GM19328 (cell line): ENCODE measurements around the gene CSNK1G2.

ENCODE experiments used
- ATAC-seq: cut with Tn5 transposase; IDR thresholded peaks from one replicate; pipeline ENCODE4 v1.9.1; 2021; ENCODE audit warnings: mild to moderate bottlenecking, moderate library complexity; ENCODE audit not compliant: unreplicated experiment

CSNK1G2 gene

GRCh38 chr19:2014731-2015607 lies 74.0 kb downstream of the CSNK1G2 start:
- no peak for ATAC-seq

- no peak for ATAC-seq
Observed at GRCh38 chr19:2015608-2015950, 74.6 kb downstream of the CSNK1G2 start, which contains the start of gene BTBD2. Gene BTBD2 (minus strand): TSS chr19:2015714. CDS start chr19:2015703, 11 bp downstream.

DNA sequence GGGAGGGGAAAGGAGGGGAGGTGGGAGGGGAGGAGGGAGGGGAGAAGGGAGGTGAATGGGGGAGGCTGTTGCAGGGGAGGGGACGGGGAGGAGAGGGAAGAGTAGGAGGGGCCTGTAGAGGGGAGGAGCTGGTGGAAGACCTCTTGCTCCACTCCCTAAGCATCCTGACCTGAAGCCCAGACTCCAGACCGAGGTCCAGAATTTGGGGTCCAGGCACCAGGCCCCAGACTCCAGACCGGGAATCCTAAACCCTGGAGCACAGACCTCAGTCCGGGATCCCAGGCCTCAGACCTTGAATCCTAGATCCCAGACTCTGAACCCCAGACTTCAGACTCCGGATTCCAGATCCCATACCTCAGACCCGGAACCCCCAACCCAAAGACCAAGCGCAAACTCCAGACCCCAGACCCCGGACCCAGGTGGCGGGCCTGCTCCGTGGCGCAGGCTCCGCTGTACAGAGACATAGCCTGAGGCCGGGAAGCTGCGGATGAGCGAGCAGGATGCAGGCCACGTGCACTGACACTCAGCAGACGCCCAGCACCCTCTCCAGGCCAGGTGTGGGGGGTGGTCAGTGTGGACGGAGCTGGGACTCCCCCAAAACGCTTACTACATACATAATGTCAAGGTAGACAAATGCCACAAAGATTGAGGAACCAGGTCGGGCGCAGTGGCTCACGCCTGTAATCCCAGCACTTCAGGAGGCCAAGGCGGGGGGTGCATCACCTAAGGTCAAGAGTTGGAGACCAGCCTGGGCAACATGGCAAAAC lies 75.3 kb downstream of the CSNK1G2 start:
- no peak for ATAC-seq

- ATAC-seq = no peak
Observed at GRCh38 chr19:2018752-2019151, 77.8 kb downstream of the CSNK1G2 start.

GRCh38 chr19:2021453-2022140 lies 80.6 kb downstream of the CSNK1G2 start:
- ATAC-seq = no peak

DNA sequence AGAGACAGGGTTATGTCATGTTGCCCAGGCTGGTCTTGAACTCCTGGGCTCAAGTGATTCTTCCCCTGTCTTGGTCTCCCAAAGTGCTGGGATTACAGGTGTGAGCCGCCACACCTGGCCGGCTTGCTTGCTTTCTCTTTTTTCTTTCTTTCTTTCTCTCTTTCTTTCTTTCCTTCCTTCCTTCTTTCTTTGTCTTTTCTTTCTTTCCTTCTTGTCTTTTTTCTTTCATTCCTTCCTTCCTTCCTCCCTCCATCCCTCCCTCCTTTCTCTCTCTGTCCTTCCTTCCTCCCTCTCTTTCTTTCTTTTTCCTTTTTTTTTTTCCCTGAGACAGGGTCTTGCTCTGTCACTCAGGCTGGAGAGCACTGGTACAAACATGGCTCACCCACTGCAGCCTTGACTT lies 81.3 kb downstream of the CSNK1G2 start:
- ATAC-seq = no peak

GRCh38 chr19:2026770-2027169 lies 85.8 kb downstream of the CSNK1G2 start:
- no peak for ATAC-seq

DNA sequence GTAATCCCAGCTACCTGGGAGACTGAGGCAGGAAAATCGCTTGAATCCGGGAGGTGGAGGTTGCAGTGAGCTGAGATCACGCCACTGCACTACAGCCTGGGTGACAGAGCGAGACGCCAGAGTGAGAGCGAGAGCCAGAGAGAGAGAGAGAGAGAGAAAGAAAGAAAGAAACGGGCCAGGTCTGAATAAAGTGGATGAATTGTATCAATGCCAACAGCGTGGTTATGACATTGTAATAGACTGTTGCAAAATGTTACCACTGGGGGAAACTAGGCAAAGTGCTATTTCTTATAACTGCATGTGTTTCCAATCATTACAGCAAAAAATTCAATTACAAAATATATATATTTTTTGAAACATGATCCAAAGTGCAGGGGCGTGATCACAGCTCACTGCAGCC lies 86.4 kb downstream of the CSNK1G2 start:
- ATAC-seq = no peak
